Fibroblast of skin of right quadriceps (primary cell): ENCODE data around the gene OR5D16.
"Not testable (repeated sequence)": the region's sequence is repeated elsewhere in the genome, so short reads cannot be mapped to it uniquely, and the experiment has no call there.

Experiments
- DNase-seq: peaks from one replicate; pipeline ENCODE4 v3.0.0-alpha.2; 2013

OR5D16 gene

DNA sequence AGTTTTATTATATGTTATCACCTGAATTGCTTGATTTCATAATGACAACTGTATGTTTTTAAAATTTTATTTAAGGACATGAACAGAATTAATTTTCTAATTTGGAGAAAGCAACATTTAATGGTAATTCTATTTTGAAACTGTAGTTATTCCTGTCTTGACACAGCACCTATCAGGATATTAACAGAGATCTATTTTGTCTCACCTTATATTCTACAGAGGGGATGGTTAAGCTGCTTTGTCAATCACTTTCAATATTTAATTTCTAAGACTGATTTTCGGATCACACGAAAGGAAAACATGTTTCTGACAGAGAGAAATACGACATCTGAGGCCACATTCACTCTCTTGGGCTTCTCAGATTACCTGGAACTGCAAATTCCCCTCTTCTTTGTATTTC is at the start of gene OR5D16:
OR5D16 (plus strand) TSS at position 301 of the 400 bp plus-strand sequence; CDS start at position 301, 0 bp downstream.
- no peak for DNase-seq

- DNase-seq: no peak
Observed at GRCh38 chr11:55791606-55792005, 46.9 kb upstream of the OR5D16 start.

- no peak for DNase-seq
Observed at GRCh38 chr11:55793321-55793720, 45.2 kb upstream of the OR5D16 start.

DNA sequence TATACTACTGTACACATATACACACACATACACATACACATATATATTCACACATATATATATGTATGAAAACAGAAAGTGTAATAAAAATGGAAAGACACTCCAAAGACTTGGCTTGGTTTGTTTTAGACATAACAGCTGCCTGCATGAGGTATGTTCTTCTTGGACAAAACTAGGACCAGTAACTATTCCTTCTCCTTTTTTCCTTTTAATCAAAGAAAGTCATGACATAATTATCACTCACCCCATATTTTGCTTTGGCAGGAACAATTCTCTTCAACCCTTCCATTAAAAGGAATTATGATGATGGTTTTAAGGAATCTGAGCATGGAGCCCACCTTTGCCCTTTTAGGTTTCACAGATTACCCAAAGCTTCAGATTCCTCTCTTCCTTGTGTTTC is 43.3 kb upstream of the OR5D16 start, which contains the start of gene OR5D14:
OR5D14 (plus strand) TSS at position 301 of the 400 bp plus-strand sequence; CDS start at position 301, 0 bp downstream.
- DNase-seq: no peak

GRCh38 chr11:55806248-55806647 is 32.3 kb upstream of the OR5D16 start:
- no peak for DNase-seq

- DNase-seq: no peak
Observed at GRCh38 chr11:55811067-55811466, 27.5 kb upstream of the OR5D16 start, which contains the start of gene OR5L1. Gene OR5L1 (plus strand): TSS chr11:55811367. CDS start chr11:55811467, 100 bp downstream.

- DNase-seq: no peak
Observed at GRCh38 chr11:55819330-55819729, 19.2 kb upstream of the OR5D16 start, which contains the start of gene OR5D18. Gene OR5D18 (plus strand): TSS chr11:55819630. CDS start chr11:55819630, 0 bp downstream.

GRCh38 chr11:55826919-55827318 is 11.6 kb upstream of the OR5D16 start, which contains the start of gene OR5L2:
Gene OR5L2 (plus strand): TSS chr11:55827219. CDS start chr11:55827219, 0 bp downstream.
- no peak for DNase-seq

- DNase-seq: no peak
Observed at GRCh38 chr11:55847453-55847852, 8.9 kb downstream of the OR5D16 start.

DNA sequence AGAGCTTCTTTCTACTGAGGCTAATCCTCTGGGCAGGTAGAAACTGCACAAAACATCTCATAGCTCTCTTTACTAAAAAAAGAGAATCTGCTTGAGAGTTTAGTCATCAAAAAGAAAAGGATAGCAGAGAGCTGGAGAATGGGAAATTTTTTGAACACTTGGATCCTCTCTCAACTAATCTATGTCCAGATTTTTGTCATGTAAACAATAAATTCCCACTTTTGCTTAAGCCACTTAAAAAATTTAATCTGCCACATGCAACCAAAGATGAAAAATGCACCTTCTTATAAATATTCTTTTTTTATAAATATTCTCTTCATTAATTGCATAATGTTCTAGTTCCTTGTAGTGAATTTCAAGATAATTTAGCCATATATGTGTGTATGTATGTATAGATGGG is 10.5 kb downstream of the OR5D16 start:
- DNase-seq: no peak

GRCh38 chr11:55852141-55852540 is 13.6 kb downstream of the OR5D16 start:
- DNase-seq: no peak

DNA sequence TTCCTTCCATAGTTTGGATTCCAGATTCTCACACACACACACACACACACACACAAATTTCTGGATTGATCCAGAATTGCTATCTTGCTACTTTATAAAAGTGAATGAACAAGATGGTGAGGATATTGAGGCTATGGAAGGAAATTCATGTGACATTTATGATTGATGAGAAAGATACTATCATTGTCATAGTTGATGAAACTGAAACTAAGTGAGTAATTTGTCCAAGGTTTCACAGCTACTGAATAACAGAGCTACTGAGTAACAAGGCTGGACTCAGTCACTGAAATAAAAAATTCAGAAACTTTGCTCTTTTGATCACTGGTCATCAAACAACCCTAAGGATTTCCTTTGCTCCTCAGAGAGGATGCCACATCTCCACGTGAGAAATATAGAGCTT is 16.2 kb downstream of the OR5D16 start:
- no peak for DNase-seq

- DNase-seq: not testable (repeated sequence)
Observed at GRCh38 chr11:55867354-55867753, 28.8 kb downstream of the OR5D16 start.

DNA sequence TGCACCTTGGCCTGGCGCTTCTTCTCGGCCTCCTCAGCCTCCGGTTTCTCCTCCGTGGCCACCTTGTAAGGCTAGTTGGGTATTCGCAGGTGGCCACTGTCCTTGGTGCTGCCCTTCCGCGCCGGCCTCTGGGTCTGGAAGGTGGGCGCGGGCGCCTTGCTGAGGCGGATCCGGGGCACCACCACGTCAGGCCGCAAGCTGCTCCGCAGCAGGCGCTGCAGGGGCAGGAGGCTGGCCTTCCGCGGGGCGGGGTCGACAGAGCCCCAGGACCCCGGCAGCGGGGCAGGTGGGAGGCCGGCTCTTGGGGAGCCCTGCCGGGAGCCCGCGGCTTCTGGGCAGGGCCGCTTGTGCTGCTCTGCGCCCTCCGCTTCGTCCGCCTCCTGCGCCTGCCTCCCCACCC is 34.2 kb downstream of the OR5D16 start:
- DNase-seq: not testable (repeated sequence)

DNA sequence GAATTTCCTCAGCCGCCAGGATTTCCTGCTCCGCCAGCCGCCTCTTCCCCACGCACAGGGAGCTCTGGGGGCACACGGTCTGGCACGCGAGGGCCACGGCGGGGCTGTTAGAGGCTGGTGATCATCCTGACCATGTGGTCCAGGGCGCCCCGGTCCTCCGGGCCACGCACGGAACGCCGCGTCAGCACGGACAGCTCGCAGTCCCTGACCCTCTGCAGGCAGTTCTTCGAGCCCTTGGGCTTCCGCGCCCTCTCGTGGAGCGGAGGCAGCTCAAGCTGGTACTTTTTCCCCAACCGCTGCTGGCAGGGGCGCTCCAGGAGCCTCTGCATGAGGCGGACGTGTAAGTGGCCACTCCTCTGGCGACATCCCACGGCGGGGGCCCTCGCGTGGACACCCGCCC is 34.6 kb downstream of the OR5D16 start:
- DNase-seq: not testable (repeated sequence)

GRCh38 chr11:55882997-55883396 is 44.4 kb downstream of the OR5D16 start, which contains the start of gene TRIM51:
Gene TRIM51 (plus strand): TSS chr11:55883297. CDS start chr11:55885429, 2,132 bp downstream.
- not testable (repeated sequence) for DNase-seq

- DNase-seq: not testable (repeated sequence)
Observed at GRCh38 chr11:55884995-55885394, 46.4 kb downstream of the OR5D16 start.

GRCh38 chr11:55885481-55885880 is 46.9 kb downstream of the OR5D16 start:
- DNase-seq: not testable (repeated sequence)
